Effector CD4-positive, alpha-beta T cell (primary cell): Measurements from ENCODE around the gene PPIL1.
"Not testable (repeated sequence)": the region's sequence is repeated elsewhere in the genome, so short reads cannot be mapped to it uniquely, and the experiment has no call there.

Experiments used
- DNase-seq: peaks from one replicate; pipeline ENCODE4 v3.0.0-alpha.2; 2020

PPIL1 gene

GRCh38 chr6:36814249-36814648 lies 60.4 kb downstream of the PPIL1 start:
- DNase-seq, result no peak

DNA sequence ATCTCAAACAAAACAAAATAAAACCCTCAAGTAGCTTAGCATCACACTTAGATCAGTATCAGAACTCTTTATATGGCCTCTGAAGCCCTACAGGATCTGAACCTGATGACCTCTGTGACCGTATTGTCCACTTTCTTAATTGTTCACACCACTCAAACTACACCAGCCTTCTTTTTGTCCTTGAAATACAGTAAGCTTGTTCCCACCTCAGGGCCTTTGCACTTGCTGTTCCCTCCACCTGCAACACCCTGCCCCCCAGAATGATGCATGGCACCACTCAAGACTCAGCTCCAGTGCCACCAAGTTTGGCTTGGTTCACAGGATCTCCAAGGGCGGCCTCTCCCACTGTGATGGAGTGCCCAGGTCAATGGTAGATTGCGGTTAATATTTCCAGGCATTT lies 61.1 kb downstream of the PPIL1 start:
- DNase-seq, result no peak

GRCh38 chr6:36813047-36813446 lies 61.6 kb downstream of the PPIL1 start:
- not testable (repeated sequence) for DNase-seq

- no peak for DNase-seq
Observed at GRCh38 chr6:36809941-36810803, 64.4 kb downstream of the PPIL1 start.

- DNase-seq, result no peak
Observed at GRCh38 chr6:36809156-36809555, 65.4 kb downstream of the PPIL1 start.

DNA sequence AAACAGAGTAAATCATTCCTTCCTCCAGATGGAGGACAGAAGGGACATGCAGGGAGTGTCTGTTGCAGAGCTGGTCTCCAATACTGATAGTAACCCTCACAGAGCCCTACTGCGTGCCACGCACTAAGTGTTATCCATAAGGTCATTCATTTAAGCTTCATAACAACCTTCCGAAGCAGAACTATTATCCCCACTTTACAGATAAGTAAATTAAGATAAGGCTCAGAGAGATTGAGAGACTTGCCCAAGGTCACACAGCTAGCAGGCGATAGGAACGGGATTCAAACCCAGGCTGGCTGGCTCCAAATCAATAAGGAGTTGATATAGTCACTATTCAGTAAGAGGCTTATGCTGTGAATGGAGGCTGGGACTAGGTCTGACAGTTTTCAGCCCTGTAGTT lies 66.0 kb downstream of the PPIL1 start:
- no peak for DNase-seq

DNA sequence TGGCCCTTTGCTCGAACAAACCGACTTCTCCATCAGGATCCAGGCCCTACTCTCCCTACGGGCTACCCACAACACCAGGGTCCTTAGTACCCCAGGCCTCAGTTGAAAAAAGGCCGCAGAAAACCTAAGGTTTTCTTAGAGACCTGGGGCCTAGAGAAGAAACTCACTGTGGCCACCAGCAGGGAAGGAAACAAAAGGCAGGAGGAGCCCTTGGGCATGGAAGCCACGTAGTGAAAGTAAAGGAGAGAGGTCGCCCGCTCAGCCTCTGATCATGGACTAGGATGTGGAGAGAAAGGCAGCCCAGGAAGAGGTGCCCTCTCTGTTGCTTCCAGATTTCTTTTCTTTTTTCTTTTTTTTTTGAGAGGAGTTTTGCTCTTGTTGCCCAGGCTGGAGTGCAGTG lies 66.9 kb downstream of the PPIL1 start:
- DNase-seq, result no peak

DNA sequence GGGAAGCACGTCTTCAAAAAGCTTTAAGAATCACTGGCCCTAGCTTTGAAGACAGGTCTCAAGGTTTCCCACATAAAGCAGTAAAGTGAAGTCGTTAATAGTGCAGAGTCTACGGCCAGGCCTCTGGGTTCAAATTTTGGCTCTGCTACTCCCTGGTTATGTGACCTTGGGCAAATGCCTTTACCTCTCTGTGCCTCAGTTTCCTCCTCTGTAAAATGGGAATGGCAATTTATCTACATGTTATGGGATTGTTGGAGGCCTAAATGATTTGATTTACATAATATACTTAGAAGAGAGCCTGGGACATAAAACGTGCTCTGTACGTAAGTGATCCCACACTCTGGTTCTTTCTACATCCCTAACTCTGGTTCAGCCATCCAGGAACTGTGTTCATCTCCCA lies 67.5 kb downstream of the PPIL1 start:
- no peak for DNase-seq

DNA sequence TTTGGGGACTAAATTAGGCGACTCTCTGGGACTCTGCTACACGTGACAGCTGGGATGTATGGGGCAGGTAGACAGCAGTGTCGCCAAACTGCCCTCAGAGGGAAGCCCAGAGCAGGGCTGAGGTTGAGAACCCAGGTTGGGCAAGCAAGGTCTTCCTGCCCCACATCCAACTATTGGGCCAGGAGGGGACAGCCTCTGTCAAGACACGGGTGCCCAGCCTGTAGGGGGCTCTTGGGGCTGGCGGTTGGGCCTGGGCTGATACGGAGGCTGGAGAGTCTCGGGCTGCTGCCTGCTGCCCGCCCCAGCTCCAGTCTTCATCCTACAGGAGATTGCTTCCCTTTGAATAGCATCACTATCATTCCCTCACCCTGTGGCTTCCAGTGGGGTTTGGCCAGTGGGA lies 68.7 kb downstream of the PPIL1 start:
- no peak for DNase-seq

DNA sequence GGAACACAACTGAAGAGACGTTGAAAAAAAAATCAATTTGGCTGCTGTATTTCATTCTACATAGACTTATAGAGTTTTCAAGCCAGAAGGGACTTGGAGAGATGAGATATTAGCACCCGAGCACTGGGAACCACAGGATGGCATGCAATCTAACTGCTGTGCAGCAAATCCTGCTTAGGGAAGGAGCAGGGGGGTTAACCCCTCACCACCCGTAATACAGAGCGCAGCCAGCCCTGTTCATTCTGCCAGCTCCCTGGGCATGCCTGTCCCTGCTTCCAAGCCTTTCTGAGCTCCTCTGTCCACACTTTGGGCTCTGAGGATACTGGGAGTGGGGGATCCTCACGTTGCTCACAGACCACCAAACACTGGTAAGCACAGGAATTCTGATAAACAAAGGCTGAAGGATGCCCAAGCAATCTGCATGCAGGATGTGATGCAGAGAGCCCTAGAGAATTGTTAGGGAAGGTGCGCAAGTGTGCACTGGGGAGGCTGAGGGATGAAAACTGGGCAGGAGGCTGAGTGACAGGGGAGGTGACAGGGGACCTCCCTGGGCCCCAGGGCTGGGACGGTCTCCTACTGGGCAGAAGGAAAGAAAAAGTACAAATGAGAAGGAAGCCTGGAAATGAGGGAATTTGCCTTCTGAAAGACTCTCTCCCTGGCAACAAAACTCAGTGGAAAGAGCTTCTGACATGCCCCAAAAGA lies 69.4 kb downstream of the PPIL1 start:
- no peak for DNase-seq
